Measurements from ENCODE around the gene SMIM23. TPM values are rescaled to one million over a fixed set of nuclear protein-coding genes. Genes with fewer than 3 reads are reported as not detected.
A peak's percentile ranks its signal among the peaks of the same experiment; 100 is the strongest.

SMIM23 gene
- total RNA-seq, 2 donors from 2014 or later, result not detected

DNA sequence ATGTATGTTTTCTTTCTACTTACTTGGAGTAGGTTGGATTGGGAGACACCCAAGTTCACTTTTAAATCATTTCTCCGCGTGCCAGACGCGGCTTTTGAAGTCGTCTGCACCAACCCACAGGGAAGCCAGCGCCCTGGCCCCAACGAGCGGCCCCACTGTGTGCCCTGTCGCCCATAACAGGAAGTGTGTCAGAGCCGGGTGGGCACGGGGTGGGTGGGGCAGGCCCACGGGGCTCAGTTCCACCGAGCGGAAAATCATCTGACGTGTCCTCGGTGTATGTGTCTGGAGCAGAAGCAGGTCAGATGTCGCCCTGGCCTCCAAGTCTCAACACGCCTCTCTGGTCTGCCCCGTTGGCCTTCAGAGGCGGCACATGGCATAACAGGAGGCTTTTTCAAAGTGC is 22.7 kb upstream of the SMIM23 start:
- H3K9me3 ChIP-seq, result peaks cover 0 to 23% of the 10 kb centered on the region in 2 donors
- TF ChIP-seq, protein P1, sequence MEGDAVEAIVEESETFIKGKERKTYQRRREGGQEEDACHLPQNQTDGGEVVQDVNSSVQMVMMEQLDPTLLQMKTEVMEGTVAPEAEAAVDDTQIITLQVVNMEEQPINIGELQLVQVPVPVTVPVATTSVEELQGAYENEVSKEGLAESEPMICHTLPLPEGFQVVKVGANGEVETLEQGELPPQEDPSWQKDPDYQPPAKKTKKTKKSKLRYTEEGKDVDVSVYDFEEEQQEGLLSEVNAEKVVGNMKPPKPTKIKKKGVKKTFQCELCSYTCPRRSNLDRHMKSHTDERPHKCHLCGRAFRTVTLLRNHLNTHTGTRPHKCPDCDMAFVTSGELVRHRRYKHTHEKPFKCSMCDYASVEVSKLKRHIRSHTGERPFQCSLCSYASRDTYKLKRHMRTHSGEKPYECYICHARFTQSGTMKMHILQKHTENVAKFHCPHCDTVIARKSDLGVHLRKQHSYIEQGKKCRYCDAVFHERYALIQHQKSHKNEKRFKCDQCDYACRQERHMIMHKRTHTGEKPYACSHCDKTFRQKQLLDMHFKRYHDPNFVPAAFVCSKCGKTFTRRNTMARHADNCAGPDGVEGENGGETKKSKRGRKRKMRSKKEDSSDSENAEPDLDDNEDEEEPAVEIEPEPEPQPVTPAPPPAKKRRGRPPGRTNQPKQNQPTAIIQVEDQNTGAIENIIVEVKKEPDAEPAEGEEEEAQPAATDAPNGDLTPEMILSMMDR (IDR thresholded peaks at IDR 0.05), result no peak
- no peaks in the 10 kb centered on the region for H3K4me1 ChIP-seq
- H3K4me3 ChIP-seq, result no peak overlapping the region
- no peak for DNase-seq (ENCODE audit: low spot score)
- no peaks in the 10 kb centered on the region for H3K27me3 ChIP-seq
- no peak overlapping the region for H3K27ac ChIP-seq
- no peaks in the 10 kb centered on the region for H3K36me3 ChIP-seq

- TF ChIP-seq, protein P1 (IDR thresholded peaks at IDR 0.05), result no peak
- Histone ChIP-seq H3K4me3 (no peak overlapping the region), H3K36me3 (no peaks in the 10 kb centered on the region), H3K4me1 (no peaks in the 10 kb centered on the region), H3K27me3 (no peaks in the 10 kb centered on the region), H3K27ac (no peak overlapping the region), H3K9me3 (peaks cover 0 to 24% of the 10 kb centered on the region in 2 donors)
- peak; percentile 21 for DNase-seq (ENCODE audit: low spot score)
Observed at GRCh38 chr5:171764265-171764664, 21.4 kb upstream of the SMIM23 start.

DNA sequence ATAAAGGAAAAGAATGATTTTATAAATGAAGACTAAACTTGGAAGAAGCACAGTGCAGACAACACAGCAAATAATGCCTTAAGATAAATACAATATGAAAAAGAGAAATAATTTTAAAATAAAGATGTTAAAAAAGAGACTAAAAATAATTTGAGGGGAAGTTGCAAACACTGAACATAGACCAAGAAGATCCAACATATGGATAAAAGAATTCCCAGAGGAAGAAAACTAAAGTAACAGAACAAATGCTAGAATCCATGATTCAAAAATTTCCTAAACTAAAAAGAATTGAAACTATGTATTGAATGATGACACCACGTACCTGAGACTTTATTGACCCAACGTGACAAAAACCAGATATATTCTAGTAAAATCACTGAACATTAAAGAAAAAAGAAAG is 18.7 kb upstream of the SMIM23 start:
- TF ChIP-seq, protein P1 (IDR thresholded peaks at IDR 0.05), result no peak
- no peaks in the 10 kb centered on the region for H3K36me3 ChIP-seq
- no peaks in the 10 kb centered on the region for H3K27me3 ChIP-seq
- H3K4me1 ChIP-seq, result no peaks in the 10 kb centered on the region
- no peak overlapping the region for H3K27ac ChIP-seq
- no peak for DNase-seq (ENCODE audit: low spot score)
- H3K9me3 ChIP-seq, result peaks cover 0 to 20% of the 10 kb centered on the region in 2 donors
- H3K4me3 ChIP-seq, result no peak overlapping the region

DNA sequence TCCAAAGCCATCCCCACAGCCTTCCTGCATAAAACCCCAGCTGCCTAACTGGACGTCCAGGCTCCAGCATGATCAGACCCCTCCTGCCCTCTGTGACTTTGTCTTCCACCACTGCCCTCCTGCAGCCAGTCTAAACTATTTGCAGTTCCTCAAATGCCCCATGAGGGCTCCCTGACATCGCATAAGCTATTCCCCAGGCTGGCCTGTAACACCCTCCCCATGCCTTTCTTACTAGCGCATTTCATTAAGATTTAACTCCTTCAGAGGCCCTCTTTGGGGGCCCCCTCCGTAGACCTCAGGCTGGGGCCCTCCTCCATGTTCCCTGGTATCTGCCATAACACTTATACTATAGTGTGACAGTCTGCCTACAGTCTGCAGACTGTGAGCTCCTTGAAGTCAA is 15.5 kb upstream of the SMIM23 start:
- H3K36me3 ChIP-seq, result no peaks in the 10 kb centered on the region
- DNase-seq (ENCODE audit: low spot score), result peak; percentile 50
- H3K27ac ChIP-seq, result no peak overlapping the region
- no peaks in the 10 kb centered on the region for H3K4me1 ChIP-seq
- TF ChIP-seq, protein P1 (IDR thresholded peaks at IDR 0.05), result no peak
- no peaks in the 10 kb centered on the region for H3K27me3 ChIP-seq
- H3K4me3 ChIP-seq, result no peak overlapping the region
- peaks cover 0 to 20% of the 10 kb centered on the region in 2 donors for H3K9me3 ChIP-seq

DNA sequence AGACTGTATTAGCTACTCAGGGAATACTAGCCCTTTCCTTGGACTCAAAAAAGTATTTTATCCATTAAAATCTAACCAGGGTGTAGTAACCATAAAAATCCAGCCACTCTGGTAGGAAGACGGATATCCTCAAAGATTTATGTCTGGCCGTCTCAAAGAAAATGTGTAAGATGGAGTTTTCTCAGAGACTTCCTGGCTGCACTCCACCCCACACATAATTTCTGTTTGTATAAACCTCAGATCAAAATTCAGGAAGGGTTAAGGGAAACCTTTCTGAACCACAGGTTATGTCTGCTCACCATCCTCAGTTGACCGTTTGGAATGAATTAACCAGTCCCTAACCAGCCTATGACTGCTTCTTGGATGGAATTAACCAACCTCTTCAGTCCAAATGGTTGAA is 13.8 kb upstream of the SMIM23 start:
- no peak for DNase-seq (ENCODE audit: low spot score)
- no peak overlapping the region for H3K27ac ChIP-seq
- TF ChIP-seq, protein P1 (IDR thresholded peaks at IDR 0.05), result no peak

GRCh38 chr5:171773106-171773505 is 12.5 kb upstream of the SMIM23 start:
- no peak overlapping the region for H3K4me3 ChIP-seq
- no peaks in the 10 kb centered on the region for H3K4me1 ChIP-seq
- no peak overlapping the region for H3K27ac ChIP-seq
- TF ChIP-seq, protein P1 (IDR thresholded peaks at IDR 0.05), result no peak
- no peaks in the 10 kb centered on the region for H3K9me3 ChIP-seq
- no peak for DNase-seq (ENCODE audit: low spot score)
- H3K36me3 ChIP-seq, result no peaks in the 10 kb centered on the region
- H3K27me3 ChIP-seq, result no peaks in the 10 kb centered on the region

More for the DNA sequence above, 13.8 kb upstream of the SMIM23 start:
- no peaks in the 10 kb centered on the region for H3K4me1 ChIP-seq
- H3K9me3 ChIP-seq, result peaks cover 0 to 12% of the 10 kb centered on the region in 2 donors
- no peaks in the 10 kb centered on the region for H3K36me3 ChIP-seq
- no peak overlapping the region for H3K4me3 ChIP-seq
- no peaks in the 10 kb centered on the region for H3K27me3 ChIP-seq
